ENCODE measurements around the gene RNF183. TPM values are rescaled to one million over a fixed set of nuclear protein-coding genes. Genes with fewer than 3 reads are reported as not detected.
A peak's percentile ranks its signal among the peaks of the same experiment; 100 is the strongest.

Gene RNF183
- total and polyA plus RNA-seq, 9 of the 15 experiments (the other 6 are each of a cell fraction or from before 2014, with no cell fraction given): 0.04 to 2.0 (median 0.16) TPM; not detected in 5

DNA sequence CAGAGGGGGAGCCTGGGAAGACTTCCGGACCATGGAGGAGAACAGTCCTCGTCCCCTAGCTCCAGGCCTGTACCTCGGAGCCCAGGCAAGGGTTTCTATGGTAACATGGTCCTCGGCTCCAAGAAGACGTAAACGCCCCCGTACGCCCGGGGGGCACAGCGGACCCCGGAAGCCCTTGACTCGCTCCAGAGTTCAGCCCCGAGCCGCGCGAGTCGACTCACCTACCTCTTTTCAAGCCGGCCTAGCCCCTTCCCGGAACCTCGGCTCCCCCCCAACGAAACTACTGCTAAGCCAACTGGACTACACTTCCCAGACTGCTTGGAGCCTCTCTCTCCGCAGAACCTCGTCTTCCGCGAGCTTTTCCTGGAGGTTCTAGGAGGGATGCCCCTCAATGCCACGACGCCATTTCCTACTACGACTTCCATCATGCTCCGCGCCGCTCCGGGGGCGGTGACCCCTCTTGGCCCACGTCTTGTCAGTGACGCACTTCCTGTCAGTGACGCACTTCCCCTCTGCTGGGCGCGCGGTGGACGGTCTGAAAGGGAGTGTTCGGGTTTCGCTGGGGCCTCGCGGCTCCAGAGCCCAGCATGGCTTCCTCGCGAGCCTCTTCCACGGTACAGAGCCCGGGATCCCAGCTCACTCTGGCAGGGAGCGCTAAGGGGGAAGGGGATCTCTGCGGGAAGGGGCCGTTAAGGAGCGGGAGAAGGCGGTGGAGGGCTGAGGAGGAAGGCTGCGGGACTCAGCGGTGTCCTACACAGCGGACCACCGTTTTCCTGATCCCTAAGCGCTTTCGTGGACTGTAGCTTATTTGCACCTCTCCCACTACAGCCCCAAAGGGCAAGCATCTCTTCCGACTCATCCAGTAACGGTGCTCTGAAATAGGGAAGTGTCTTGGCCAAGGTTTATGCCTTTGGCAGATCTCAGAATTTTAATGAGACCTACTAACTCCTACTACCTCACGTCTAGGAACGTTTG lies 27.7 kb downstream of the RNF183 start, which contains the start of the genes CDC26 and PRPF4 (continued):
- TF ChIP-seq, protein P1, sequence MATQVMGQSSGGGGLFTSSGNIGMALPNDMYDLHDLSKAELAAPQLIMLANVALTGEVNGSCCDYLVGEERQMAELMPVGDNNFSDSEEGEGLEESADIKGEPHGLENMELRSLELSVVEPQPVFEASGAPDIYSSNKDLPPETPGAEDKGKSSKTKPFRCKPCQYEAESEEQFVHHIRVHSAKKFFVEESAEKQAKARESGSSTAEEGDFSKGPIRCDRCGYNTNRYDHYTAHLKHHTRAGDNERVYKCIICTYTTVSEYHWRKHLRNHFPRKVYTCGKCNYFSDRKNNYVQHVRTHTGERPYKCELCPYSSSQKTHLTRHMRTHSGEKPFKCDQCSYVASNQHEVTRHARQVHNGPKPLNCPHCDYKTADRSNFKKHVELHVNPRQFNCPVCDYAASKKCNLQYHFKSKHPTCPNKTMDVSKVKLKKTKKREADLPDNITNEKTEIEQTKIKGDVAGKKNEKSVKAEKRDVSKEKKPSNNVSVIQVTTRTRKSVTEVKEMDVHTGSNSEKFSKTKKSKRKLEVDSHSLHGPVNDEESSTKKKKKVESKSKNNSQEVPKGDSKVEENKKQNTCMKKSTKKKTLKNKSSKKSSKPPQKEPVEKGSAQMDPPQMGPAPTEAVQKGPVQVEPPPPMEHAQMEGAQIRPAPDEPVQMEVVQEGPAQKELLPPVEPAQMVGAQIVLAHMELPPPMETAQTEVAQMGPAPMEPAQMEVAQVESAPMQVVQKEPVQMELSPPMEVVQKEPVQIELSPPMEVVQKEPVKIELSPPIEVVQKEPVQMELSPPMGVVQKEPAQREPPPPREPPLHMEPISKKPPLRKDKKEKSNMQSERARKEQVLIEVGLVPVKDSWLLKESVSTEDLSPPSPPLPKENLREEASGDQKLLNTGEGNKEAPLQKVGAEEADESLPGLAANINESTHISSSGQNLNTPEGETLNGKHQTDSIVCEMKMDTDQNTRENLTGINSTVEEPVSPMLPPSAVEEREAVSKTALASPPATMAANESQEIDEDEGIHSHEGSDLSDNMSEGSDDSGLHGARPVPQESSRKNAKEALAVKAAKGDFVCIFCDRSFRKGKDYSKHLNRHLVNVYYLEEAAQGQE (IDR thresholded peaks at IDR 0.05; ENCODE audit: borderline replicate concordance): no peak; the same call in 1 of the 2 replicates
- TF ChIP-seq, protein P1 (CRISPR knock-in tag; IDR thresholded peaks at IDR 0.05; ENCODE audit: low read depth): peak; percentile 29; the same call in 1 of the 2 replicates
- TF ChIP-seq ZBTB7A (IDR thresholded peaks at IDR 0.05; ENCODE audit: borderline replicate concordance, control insufficient read depth, low read depth, low read length) (peak; percentile 78), ZFX (CRISPR knock-in tag; IDR thresholded peaks at IDR 0.05) (peak; percentile 88), TEAD4 (IDR thresholded peaks at IDR 0.05; ENCODE audit: low read length) (peak; percentile 64), TEAD4 (CRISPR knock-in tag; IDR thresholded peaks at IDR 0.05; ENCODE audit: borderline replicate concordance) (no peak), TBP (optimal IDR thresholded peaks at IDR 0.05; ENCODE audit: low read depth, low read length) (peak; percentile 85), POLR2AphosphoS5 (IDR thresholded peaks at IDR 0.05; ENCODE audit: control insufficient read depth, insufficient read depth, low read depth, low read length) (peak; percentile 96), NCOA1 (IDR thresholded peaks at IDR 0.05; ENCODE audit: low read depth) (no peak), GTF2F1 (IDR thresholded peaks at IDR 0.05; ENCODE audit: low read depth, low read length) (no peak), NRF1 (conservative IDR thresholded peaks at IDR 0.05 in 1 of 2, IDR thresholded peaks at IDR 0.05 in 1 of 2) (peak; percentile 62 to 73), ZBED1 (IDR thresholded peaks at IDR 0.05) (no peak), RBFOX2 (IDR thresholded peaks at IDR 0.05; ENCODE audit: low read depth, low read length) (peak; percentile 99)
- TF ChIP-seq, protein P2, sequence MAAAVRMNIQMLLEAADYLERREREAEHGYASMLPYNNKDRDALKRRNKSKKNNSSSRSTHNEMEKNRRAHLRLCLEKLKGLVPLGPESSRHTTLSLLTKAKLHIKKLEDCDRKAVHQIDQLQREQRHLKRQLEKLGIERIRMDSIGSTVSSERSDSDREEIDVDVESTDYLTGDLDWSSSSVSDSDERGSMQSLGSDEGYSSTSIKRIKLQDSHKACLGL (CRISPR knock-in tag; IDR thresholded peaks at IDR 0.05; ENCODE audit: borderline replicate concordance, poor library complexity, severe bottlenecking): peak; percentile 49
- TF ChIP-seq, protein P3, sequence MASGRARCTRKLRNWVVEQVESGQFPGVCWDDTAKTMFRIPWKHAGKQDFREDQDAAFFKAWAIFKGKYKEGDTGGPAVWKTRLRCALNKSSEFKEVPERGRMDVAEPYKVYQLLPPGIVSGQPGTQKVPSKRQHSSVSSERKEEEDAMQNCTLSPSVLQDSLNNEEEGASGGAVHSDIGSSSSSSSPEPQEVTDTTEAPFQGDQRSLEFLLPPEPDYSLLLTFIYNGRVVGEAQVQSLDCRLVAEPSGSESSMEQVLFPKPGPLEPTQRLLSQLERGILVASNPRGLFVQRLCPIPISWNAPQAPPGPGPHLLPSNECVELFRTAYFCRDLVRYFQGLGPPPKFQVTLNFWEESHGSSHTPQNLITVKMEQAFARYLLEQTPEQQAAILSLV (tag; IDR thresholded peaks at IDR 0.05): no peak
- TF ChIP-seq, protein P4, sequence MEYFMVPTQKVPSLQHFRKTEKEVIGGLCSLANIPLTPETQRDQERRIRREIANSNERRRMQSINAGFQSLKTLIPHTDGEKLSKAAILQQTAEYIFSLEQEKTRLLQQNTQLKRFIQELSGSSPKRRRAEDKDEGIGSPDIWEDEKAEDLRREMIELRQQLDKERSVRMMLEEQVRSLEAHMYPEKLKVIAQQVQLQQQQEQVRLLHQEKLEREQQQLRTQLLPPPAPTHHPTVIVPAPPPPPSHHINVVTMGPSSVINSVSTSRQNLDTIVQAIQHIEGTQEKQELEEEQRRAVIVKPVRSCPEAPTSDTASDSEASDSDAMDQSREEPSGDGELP (CRISPR knock-in tag; IDR thresholded peaks at IDR 0.05; ENCODE audit: borderline replicate concordance): peak; percentile 82
